Measurements from ENCODE around the gene RNF223. TPM values are rescaled to one million over a fixed set of nuclear protein-coding genes. Genes with fewer than 3 reads are reported as not detected.

Gene RNF223
- total and polyA plus RNA-seq, 3 experiments from 2014 or later, result not detected

- no peak for DNase-seq
- H3K27ac ChIP-seq (ENCODE audit: low read depth, low read length), result no peak overlapping the region
- H3K9me3 Mint-ChIP-seq, result no peaks in the 10 kb centered on the region
- H3K4me1 Mint-ChIP-seq, result no peaks in the 10 kb centered on the region
- ChIA-PET CTCF (no interaction called here), POLR2A (no interaction called here)
- H3K27me3 Mint-ChIP-seq, result no peaks in the 10 kb centered on the region
- H3K9me3 ChIP-seq (ENCODE audit: low read length), result no peaks in the 10 kb centered on the region
- no peaks in the 10 kb centered on the region for H3K36me3 ChIP-seq (ENCODE audit: insufficient read depth, low read length)
- no peak overlapping the region for H3K4me3 ChIP-seq (ENCODE audit: low read length)
- H3K27ac Mint-ChIP-seq, result no peak overlapping the region
- H3K27me3 ChIP-seq (ENCODE audit: insufficient read depth, low read length, poor library complexity, severe bottlenecking), result no peaks in the 10 kb centered on the region
- H3K36me3 Mint-ChIP-seq, result no peaks in the 10 kb centered on the region
- no peaks in the 10 kb centered on the region for H3K4me1 ChIP-seq (ENCODE audit: insufficient read depth, low read length)
- H3K4me3 Mint-ChIP-seq, result no peak overlapping the region
Measured at GRCh38 chr1:1049318-1050165, 24.6 kb downstream of the RNF223 start.

- Mint-ChIP-seq H3K27me3 (no peaks in the 10 kb centered on the region), H3K27ac (no peak overlapping the region), H3K36me3 (no peaks in the 10 kb centered on the region), H3K4me1 (no peaks in the 10 kb centered on the region), H3K9me3 (no peaks in the 10 kb centered on the region), H3K4me3 (no peak overlapping the region)
- Histone ChIP-seq H3K4me3 (ENCODE audit: low read length) (no peak overlapping the region), H3K36me3 (ENCODE audit: insufficient read depth, low read length) (no peaks in the 10 kb centered on the region), H3K27ac (ENCODE audit: low read depth, low read length) (no peak overlapping the region), H3K27me3 (ENCODE audit: insufficient read depth, low read length, poor library complexity, severe bottlenecking) (no peaks in the 10 kb centered on the region), H3K4me1 (ENCODE audit: insufficient read depth, low read length) (no peaks in the 10 kb centered on the region), H3K9me3 (ENCODE audit: low read length) (no peaks in the 10 kb centered on the region)
- ChIA-PET POLR2A (no interaction called here), CTCF (no interaction called here)
- DNase-seq, result no peak
Measured at GRCh38 chr1:1048765-1049164, 25.3 kb downstream of the RNF223 start.

- H3K27me3 Mint-ChIP-seq, result no peaks in the 10 kb centered on the region
- ChIA-PET POLR2A (no interaction called here), CTCF (no interaction called here)
- no peaks in the 10 kb centered on the region for H3K4me1 Mint-ChIP-seq
- Histone ChIP-seq H3K27me3 (ENCODE audit: insufficient read depth, low read length, poor library complexity, severe bottlenecking) (no peaks in the 10 kb centered on the region), H3K36me3 (ENCODE audit: insufficient read depth, low read length) (no peaks in the 10 kb centered on the region), H3K4me3 (ENCODE audit: low read length) (no peak overlapping the region), H3K27ac (ENCODE audit: low read depth, low read length) (no peak overlapping the region), H3K4me1 (ENCODE audit: insufficient read depth, low read length) (no peaks in the 10 kb centered on the region), H3K9me3 (ENCODE audit: low read length) (no peaks in the 10 kb centered on the region)
- H3K27ac Mint-ChIP-seq, result no peak overlapping the region
- H3K36me3 Mint-ChIP-seq, result no peaks in the 10 kb centered on the region
- no peaks in the 10 kb centered on the region for H3K9me3 Mint-ChIP-seq
- no peak for DNase-seq
- H3K4me3 Mint-ChIP-seq, result no peak overlapping the region
Measured at GRCh38 chr1:1047963-1048362, 26.1 kb downstream of the RNF223 start.

- no peaks in the 10 kb centered on the region for H3K4me1 Mint-ChIP-seq
- H3K9me3 ChIP-seq (ENCODE audit: low read length), result no peaks in the 10 kb centered on the region
- H3K4me1 ChIP-seq (ENCODE audit: insufficient read depth, low read length), result no peaks in the 10 kb centered on the region
- no peaks in the 10 kb centered on the region for H3K27me3 ChIP-seq (ENCODE audit: insufficient read depth, low read length, poor library complexity, severe bottlenecking)
- no peak overlapping the region for H3K27ac Mint-ChIP-seq
- no peak overlapping the region for H3K27ac ChIP-seq (ENCODE audit: low read depth, low read length)
- no peaks in the 10 kb centered on the region for H3K27me3 Mint-ChIP-seq
- DNase-seq, result no peak
- ChIA-PET POLR2A (no interaction called here), CTCF (no interaction called here)
- no peaks in the 10 kb centered on the region for H3K9me3 Mint-ChIP-seq
- no peak overlapping the region for H3K4me3 ChIP-seq (ENCODE audit: low read length)
- H3K36me3 ChIP-seq (ENCODE audit: insufficient read depth, low read length), result no peaks in the 10 kb centered on the region
- H3K4me3 Mint-ChIP-seq, result no peak overlapping the region
- H3K36me3 Mint-ChIP-seq, result no peaks in the 10 kb centered on the region
Measured at GRCh38 chr1:1047407-1047806, 26.7 kb downstream of the RNF223 start.

- H3K9me3 ChIP-seq (ENCODE audit: low read length), result no peaks in the 10 kb centered on the region
- Mint-ChIP-seq H3K36me3 (no peaks in the 10 kb centered on the region), H3K4me3 (no peak overlapping the region), H3K27me3 (no peaks in the 10 kb centered on the region), H3K4me1 (no peaks in the 10 kb centered on the region), H3K27ac (no peak overlapping the region), H3K9me3 (no peaks in the 10 kb centered on the region)
- no peak for DNase-seq
- POLR2A ChIA-PET, result no interaction called here
- CTCF ChIA-PET, result no interaction called here
- H3K4me1 ChIP-seq (ENCODE audit: insufficient read depth, low read length), result no peaks in the 10 kb centered on the region
- no peaks in the 10 kb centered on the region for H3K27me3 ChIP-seq (ENCODE audit: insufficient read depth, low read length, poor library complexity, severe bottlenecking)
- H3K4me3 ChIP-seq (ENCODE audit: low read length), result no peak overlapping the region
- no peak overlapping the region for H3K27ac ChIP-seq (ENCODE audit: low read depth, low read length)
- no peaks in the 10 kb centered on the region for H3K36me3 ChIP-seq (ENCODE audit: insufficient read depth, low read length)
Measured at GRCh38 chr1:1046767-1047166, 27.3 kb downstream of the RNF223 start.

GRCh38 chr1:1046243-1046642 lies 27.9 kb downstream of the RNF223 start:
- H3K4me3 ChIP-seq (ENCODE audit: low read length), result no peak overlapping the region
- Mint-ChIP-seq H3K27me3 (no peaks in the 10 kb centered on the region), H3K27ac (no peak overlapping the region), H3K9me3 (no peaks in the 10 kb centered on the region), H3K4me3 (no peak overlapping the region), H3K4me1 (no peaks in the 10 kb centered on the region), H3K36me3 (no peaks in the 10 kb centered on the region)
- no peak for DNase-seq
- H3K27ac ChIP-seq (ENCODE audit: low read depth, low read length), result no peak overlapping the region
- POLR2A ChIA-PET, result no interaction called here
- no peaks in the 10 kb centered on the region for H3K36me3 ChIP-seq (ENCODE audit: insufficient read depth, low read length)
- H3K27me3 ChIP-seq (ENCODE audit: insufficient read depth, low read length, poor library complexity, severe bottlenecking), result no peaks in the 10 kb centered on the region
- H3K4me1 ChIP-seq (ENCODE audit: insufficient read depth, low read length), result no peaks in the 10 kb centered on the region
- H3K9me3 ChIP-seq (ENCODE audit: low read length), result no peaks in the 10 kb centered on the region
- CTCF ChIA-PET, result no interaction called here

GRCh38 chr1:1045129-1045528 lies 29.0 kb downstream of the RNF223 start:
- Histone ChIP-seq H3K27me3 (ENCODE audit: insufficient read depth, low read length, poor library complexity, severe bottlenecking) (no peaks in the 10 kb centered on the region), H3K27ac (ENCODE audit: low read depth, low read length) (no peak overlapping the region), H3K9me3 (ENCODE audit: low read length) (no peaks in the 10 kb centered on the region), H3K4me1 (ENCODE audit: insufficient read depth, low read length) (peaks cover 4% of the 10 kb centered on the region), H3K36me3 (ENCODE audit: insufficient read depth, low read length) (no peaks in the 10 kb centered on the region), H3K4me3 (ENCODE audit: low read length) (no peak overlapping the region)
- peaks cover 0 to 1% (median 0%) of the 10 kb centered on the region in 3 donors for H3K4me1 Mint-ChIP-seq
- H3K27me3 Mint-ChIP-seq, result no peaks in the 10 kb centered on the region
- no peak overlapping the region for H3K4me3 Mint-ChIP-seq
- H3K9me3 Mint-ChIP-seq, result no peaks in the 10 kb centered on the region
- no peak for DNase-seq
- POLR2A ChIA-PET, result no interaction called here
- H3K36me3 Mint-ChIP-seq, result no peaks in the 10 kb centered on the region
- H3K27ac Mint-ChIP-seq, result no peak overlapping the region
- CTCF ChIA-PET, result interaction anchor here (1.1 kb wide), 2 partner anchors 19 to 43 kb away, joined by 4 read pairs; no protein-coding TSS in a partner anchor

- H3K27ac ChIP-seq (ENCODE audit: low read depth, low read length), result no peak overlapping the region
- Mint-ChIP-seq H3K9me3 (no peaks in the 10 kb centered on the region), H3K4me1 (peaks cover 3 to 7% (median 3%) of the 10 kb centered on the region in 3 donors), H3K27ac (no peak overlapping the region), H3K36me3 (no peaks in the 10 kb centered on the region), H3K27me3 (peaks cover 0 to 1% of the 10 kb centered on the region in 2 donors), H3K4me3 (peak overlapping the region in 2 of 7 donors; percentile 2 to 19)
- no peak overlapping the region for H3K4me3 ChIP-seq (ENCODE audit: low read length)
- H3K9me3 ChIP-seq (ENCODE audit: low read length), result no peaks in the 10 kb centered on the region
- H3K36me3 ChIP-seq (ENCODE audit: insufficient read depth, low read length), result no peaks in the 10 kb centered on the region
- CTCF ChIA-PET, result interaction anchor here (1.1 kb wide), 2 partner anchors 19 to 42 kb away, joined by 4 read pairs; no protein-coding TSS in a partner anchor
- H3K27me3 ChIP-seq (ENCODE audit: insufficient read depth, low read length, poor library complexity, severe bottlenecking), result no peaks in the 10 kb centered on the region
- DNase-seq, result no peak
- POLR2A ChIA-PET, result no interaction called here
- peaks cover 9% of the 10 kb centered on the region for H3K4me1 ChIP-seq (ENCODE audit: insufficient read depth, low read length)
Measured at GRCh38 chr1:1044455-1045078, 29.5 kb downstream of the RNF223 start.

Data from CD8-positive, alpha-beta memory T cell (primary cell).